Measurements from ENCODE around the gene ENPP5. TPM values are rescaled to one million over a fixed set of nuclear protein-coding genes. Genes with fewer than 3 reads are reported as not detected.
"Not testable (repeated sequence)": the region's sequence is repeated elsewhere in the genome, so short reads cannot be mapped to it uniquely, and the experiment has no call there.

The ENPP5 gene
- total RNA-seq, 1 donor from 2014 or later, result not detected

DNA sequence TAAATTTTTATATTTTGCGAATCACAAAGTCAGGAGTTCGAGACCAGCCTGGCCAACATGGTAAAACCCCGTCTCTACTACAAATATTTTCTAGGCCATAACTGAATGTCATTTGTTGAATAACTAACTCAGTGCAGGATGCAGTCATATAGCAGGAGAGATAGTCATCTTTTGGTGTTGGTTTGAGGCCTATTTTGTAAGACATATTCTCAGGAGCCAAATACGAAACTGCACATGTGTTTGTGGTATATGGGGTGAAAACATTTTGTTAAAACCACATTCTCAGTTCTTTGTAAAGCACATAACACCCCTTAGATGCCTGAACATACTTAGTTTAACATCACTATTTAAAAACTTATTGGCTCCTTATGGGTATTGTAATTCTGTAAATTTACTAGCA, 4.7 kb upstream of the ENPP5 start:
- no peak for DNase-seq (ENCODE audit: extremely low read depth, low read depth, low spot score)

DNA sequence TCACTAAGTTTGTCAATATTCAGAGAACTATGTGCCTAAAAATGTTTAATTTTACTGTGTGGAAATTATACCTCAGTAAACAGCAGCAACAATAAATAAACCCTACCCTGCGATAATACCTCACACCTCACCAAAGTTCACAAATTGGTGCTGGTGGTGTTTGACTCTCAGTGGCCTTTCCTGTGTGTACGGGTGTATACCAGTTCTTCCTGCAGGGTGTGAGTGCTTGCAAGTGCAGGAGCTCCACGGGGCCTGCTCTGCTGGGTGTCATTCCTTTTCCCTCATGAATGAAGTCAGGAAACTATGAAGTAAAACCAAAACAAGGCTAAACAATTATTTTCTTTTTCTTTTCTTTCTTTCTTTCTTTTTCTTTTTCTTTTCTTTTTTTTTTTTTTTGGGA, 4.1 kb upstream of the ENPP5 start:
- no peak for DNase-seq (ENCODE audit: extremely low read depth, low read depth, low spot score)

DNA sequence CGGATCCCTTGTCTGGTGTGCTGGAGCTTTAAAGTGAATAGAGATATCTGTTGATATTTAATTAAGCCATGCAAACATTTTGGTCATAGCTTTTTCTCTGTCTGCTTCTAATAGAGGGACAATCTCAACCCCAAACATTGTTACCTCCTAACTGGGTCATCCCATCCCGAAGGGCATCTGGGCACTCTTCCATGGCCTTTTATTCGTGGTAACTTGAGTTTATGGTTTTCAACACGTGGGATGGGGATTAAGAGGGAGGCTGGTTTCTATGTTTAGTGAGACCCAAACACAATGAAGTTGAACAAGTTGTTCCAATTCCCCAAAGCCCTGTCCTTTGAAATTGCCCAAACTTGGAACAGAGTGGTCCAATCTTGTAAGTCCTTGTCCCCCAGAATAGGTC, 1.4 kb upstream of the ENPP5 start:
- no peak for DNase-seq (ENCODE audit: extremely low read depth, low read depth, low spot score)

DNA sequence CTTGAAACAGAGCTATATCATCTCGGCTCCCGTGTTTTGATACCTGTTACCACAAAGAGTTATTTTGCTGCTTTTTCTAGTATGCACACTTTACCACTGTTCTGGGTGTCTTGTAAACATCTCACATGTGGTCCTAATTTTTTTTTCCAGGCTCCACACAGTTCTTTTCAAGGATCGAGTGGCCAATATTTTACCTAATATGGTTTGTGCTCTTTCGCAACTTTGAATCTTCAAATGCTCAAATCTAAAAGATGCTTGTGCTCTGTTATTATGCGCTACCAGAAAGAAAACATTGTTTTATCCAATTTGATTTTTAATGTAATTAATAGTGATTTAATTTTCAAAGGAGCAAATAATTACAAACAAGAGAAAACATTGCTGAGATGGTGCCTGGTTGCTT, 10.7 kb downstream of the ENPP5 start:
- DNase-seq (ENCODE audit: extremely low read depth, low read depth, low spot score), result no peak

DNA sequence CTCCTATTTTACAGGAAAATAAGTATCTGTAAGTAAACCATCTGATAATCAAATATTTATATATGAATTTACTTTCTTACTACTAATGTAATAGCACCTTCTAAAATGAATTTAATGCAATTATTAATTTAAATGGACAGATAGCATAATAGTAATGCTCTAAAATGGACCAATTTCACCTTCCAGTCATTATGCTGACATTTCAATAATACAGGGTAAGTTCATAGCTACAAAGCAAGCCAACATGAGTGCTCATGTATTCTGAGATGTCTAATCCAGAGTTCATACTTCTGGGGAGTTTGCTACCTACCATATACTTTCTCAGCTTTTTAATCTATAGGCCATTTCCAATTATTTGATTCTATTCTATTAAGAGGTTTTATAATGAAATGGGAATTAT, 11.6 kb downstream of the ENPP5 start:
- no peak for DNase-seq (ENCODE audit: extremely low read depth, low read depth, low spot score)

DNA sequence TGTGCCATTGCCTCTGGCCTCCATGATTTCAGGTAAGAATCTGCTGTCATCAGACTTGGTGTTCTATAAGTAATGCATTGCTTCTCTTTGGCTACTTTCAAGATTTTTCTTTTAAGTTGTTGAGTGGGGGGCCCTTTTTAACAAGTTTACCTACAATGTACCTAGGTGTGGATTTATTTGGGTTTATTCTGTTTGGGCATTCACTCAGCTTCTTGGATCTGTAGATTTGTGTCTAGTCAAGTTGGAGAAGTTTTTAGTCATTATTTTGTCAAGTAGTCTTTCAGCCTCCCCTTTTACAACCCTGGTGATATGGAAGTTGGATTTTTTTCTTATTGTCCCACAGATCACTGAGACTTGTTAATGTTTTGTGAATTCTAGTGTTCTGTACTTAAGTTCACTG, 14.1 kb downstream of the ENPP5 start:
- DNase-seq (ENCODE audit: extremely low read depth, low read depth, low spot score), result no peak

DNA sequence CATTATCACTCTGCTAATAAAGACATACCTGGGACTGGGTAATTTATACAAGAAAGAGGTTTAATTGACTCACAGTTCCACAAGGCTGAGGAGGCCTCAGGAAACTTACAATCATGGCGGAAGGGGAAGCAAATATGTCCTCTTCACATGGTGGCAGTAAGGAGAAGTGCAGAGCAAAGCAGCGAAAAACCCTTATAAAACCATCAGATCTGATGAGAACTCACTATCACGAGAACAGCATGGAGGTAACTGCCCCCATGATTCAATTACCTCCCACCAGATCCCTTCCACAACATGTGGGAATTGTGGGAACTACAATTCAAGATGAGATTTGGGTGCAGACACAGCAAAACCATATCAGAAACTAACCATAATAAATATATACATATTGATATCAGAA, 21.7 kb downstream of the ENPP5 start:
- DNase-seq (ENCODE audit: extremely low read depth, low read depth, low spot score), result not testable (repeated sequence)

DNA sequence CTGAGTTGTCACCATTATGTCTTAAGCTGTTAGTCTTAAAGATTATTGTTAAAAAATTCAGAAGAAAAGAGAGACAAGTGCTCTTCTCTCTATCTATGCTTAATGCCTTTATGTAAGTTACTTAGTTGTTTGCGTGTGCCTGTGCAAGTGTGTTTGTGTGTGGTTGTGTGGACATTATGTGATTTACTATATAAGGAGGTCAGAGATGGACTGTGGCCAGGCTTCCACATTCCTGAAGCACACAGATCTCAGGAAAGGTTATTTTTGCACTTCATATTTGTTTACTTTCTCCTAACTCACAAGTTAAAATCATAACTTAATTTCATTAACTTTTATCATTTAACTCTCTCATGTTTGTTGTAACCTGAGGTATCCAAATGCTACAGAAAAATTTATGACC, 26.5 kb downstream of the ENPP5 start:
- no peak for DNase-seq (ENCODE audit: extremely low read depth, low read depth, low spot score)

DNA sequence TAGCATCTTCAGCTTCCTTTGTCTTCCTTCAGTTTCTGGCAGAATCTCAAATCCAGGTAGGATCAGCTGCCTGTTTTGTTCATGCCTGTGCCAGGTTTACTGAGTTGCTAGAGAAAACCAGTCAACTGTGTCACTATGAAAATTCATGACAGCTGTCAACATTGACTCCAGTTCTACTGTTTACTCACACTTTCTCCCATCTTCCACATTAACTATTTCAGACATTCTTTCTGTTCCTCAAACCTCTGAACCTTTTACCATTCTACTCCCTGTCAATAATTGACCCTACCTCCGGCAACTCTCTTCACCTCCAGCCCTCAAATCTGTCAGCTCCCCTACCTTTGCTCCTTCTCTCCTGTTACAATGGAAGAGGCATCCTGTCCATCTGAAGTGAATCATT, 32.5 kb downstream of the ENPP5 start:
- no peak for DNase-seq (ENCODE audit: extremely low read depth, low read depth, low spot score)

DNA sequence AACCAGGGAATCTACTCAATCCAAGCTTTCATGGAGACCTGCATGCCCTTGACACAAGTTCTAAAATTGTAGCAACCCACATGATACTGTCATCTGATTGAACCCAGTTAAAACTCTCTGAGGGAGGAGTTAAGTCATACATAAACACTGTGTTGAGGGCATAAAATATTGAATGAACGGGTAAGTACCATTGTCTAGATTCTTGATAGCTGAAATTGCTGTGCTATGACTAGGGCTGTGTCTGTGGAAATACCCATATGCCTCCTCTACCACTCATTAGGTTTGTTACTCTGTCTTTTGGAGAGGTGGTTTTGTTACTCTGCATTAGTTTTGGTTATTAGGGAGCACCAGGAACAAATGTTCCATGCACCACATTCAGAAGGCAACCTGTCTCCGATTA, 33.4 kb downstream of the ENPP5 start:
- no peak for DNase-seq (ENCODE audit: extremely low read depth, low read depth, low spot score)

DNA sequence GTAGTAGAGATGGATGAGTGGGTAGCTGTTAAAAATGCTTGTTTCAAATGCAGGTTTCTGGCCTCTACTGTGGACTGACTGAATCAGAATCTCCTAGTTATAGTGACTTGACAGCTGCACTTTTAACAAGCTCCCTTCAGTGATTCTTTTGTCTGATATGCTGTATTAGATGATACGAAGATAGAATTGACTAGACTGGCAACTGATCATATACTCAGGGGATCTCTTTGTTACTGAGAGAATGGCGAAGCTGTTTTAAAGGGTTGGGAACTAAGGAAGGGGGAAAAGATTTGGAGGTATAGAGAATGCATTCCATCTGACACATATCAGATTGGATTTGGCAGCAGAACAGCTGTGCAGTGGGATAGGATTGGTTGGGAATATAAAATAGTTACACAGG, 33.9 kb downstream of the ENPP5 start:
- DNase-seq (ENCODE audit: extremely low read depth, low read depth, low spot score), result no peak

DNA sequence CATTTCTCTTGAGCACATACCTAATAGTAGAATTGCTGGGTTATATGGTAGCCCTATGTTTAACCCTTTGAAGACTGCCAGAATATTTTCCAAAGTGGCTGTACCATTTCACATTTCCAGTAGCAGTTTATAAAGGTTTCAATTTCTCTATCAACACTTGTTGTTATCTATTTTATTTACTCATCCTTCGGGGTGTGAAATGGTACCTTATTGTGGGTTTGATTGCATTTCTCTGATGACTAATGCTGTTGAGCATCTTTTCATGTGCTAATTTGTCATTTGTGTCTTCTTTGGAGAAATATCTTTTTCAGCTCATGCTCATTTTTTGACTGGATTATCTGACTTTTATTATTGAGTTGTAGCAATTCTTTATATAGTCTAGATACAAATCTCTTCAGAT, 35.6 kb downstream of the ENPP5 start:
- DNase-seq (ENCODE audit: extremely low read depth, low read depth, low spot score), result no peak

DNA sequence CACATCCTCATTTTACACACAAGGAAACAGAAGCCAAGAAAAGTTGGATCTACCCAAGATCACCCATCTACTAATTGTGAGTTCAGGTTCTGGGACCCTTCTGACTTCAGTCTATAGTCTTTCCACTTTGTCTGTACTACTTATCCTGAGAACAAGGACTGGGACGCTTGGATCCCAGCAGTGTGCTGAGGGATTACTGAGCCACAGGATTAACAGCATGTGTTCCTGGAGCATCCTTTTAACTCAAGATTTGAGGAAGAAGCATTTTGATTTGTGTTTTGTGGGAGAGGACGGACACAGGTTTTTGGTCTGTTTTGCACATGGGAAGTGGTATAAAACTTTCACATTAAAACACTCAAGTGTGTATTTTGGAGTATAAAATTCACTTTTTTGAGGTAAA, 36.6 kb downstream of the ENPP5 start:
- no peak for DNase-seq (ENCODE audit: extremely low read depth, low read depth, low spot score)

DNA sequence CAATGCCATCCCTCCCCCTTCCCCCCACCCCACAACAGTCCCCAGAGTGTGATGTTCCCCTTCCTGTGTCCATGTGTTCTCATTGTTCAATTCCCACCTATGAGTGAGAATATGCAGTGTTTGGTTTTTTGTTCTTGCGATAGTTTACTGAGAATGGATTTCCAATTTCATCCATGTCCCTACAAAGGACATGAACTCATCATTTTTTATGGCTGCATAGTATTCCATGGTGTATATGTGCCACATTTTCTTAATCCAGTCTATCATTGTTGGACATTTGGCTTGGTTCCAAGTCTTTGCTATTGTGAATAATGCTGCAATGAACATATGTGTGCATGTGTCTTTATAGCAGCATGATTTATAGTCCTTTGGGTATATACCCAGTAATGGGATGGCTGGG, 39.5 kb downstream of the ENPP5 start:
- DNase-seq (ENCODE audit: extremely low read depth, low read depth, low spot score), result not testable (repeated sequence)

DNA sequence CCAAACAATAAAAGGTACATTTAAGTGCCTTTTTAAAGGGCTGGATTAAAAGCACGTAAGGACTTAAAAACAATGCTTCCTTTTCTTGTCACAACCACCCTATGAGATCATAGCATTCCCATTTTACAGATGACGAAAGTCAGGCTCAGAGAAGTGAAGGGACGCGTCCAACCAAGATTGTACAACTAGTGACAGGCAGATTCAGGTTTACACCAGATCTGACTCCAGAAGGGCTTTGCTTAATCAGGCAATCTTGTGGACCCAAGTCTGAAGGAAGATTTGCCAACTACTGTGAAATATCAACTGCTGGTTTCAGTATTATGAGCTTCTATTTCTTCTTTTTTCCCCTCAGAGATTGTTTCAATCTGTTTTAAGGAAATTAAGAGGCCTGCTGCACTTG, 40.1 kb downstream of the ENPP5 start:
- no peak for DNase-seq (ENCODE audit: extremely low read depth, low read depth, low spot score)

DNA sequence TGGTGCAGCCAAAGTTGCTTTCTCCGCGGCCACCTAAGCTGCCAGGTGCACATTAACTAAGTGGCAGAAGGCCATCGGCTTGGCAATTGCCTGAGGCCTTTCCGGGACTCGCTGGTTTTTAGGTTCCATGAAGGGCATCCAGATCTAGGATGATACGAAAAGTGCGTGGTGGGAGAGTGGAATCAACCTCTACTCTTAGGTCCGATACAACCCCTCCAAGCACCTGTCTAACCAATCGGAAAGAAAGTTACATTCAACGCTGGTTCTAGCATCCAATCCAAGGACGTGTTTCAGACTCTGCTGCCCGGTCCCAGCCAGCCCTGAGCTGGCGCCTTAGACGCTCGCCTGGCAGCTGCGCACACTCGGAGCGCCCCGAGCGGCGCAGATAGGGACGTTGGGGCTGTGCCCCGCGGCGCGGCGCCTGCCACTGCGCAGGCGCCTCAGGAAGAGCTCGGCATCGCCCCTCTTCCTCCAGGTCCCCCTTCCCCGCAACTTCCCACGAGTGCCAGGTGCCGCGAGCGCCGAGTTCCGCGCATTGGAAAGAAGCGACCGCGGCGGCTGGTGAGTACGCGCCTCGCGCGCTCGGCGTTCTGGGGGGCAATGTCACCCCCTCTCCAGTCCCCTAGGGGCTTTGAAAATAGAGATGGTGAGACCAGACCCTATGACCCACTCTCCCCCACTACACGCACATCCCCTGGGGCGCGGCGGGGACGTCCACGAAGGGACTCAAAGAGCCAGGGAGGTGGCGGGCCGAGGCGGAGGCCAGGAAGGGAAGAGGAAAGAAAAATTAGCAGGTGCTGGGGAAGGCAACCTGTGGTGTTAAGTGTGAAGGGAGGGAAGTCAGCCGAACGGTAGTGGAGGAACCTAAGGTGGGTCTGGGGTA, 40.9 kb downstream of the ENPP5 start, which contains the start of gene ENPP4:
Gene ENPP4 (plus strand): TSS at position 361 of the 883 bp plus-strand sequence. CDS start 9,595 bp downstream, outside the sequence.
- peak; percentile 78 for DNase-seq (ENCODE audit: extremely low read depth, low read depth, low spot score)

DNA sequence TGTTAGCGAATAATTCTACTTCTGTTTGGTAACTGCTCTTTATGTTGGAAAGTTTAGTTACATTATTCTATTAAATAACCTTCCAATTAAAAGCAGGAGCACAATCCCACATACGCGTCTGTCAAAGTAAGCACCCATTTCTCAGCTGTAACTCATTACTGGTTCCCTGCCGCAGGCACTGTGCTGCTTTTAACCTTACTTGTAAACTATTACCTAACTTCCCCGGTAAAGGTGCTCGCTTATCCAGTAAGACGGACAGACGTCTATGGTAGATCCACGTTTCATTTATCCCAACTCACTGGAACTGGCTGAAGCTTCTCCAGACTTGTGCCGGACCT, 41.5 kb downstream of the ENPP5 start:
- DNase-seq (ENCODE audit: extremely low read depth, low read depth, low spot score), result no peak

DNA sequence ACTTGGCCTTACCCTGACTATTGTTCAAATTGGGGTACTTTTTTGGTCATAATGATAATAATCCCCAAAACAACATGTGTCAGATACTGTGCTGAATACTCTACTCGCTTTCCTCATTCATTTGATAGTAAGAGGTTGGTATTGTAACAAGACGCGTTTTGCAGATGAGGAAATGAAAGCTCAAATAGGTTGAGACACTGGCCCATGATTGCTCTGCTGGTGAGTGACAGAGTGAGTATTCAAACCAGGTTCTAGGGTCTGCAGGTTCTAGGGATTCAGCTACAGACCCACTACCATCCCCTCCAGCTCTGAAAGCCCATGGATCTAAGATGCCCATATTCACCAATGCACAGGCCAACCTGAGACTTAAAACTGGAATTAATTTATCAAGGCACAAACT, 42.3 kb downstream of the ENPP5 start:
- no peak for DNase-seq (ENCODE audit: extremely low read depth, low read depth, low spot score)

DNA sequence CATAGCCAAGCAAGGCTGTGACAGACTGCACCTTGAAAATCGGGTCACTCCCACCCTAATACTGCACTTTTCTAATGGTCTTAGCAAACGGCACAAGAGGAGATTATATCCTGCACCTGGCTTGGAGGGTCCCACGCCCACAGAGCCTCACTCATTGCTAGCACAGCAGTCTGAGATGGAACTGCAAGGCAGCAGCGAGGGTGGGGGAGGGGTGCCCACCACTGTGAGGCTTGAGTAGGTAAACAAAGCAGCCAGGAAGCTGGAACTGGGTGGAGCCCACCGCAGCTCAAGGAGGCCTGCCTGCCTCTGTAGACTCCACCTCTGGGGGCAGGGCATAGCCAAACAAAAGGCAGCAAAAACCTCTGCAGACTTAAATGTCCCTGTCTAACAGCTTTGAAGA, 51.1 kb downstream of the ENPP5 start:
- DNase-seq (ENCODE audit: extremely low read depth, low read depth, low spot score), result not testable (repeated sequence)

DNA sequence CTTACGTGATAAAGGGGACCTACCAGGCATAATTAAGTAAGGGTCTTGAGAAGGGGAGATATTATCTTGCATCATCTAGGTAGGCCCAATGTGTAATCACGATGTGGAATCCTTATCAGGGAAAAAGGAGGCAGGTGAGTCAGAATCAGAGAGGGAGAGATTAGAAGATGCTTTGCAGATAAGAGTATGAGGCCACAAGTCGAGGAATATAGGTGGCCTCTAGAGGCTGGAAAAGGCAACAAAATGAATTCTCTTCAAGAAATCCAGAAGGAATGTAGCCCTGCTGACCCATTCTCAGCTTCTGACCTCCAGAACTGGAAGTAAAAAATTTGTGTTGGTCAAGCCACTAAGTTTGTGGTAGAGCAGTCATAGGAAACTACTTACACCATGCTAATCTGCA, 51.9 kb downstream of the ENPP5 start:
- no peak for DNase-seq (ENCODE audit: extremely low read depth, low read depth, low spot score)

DNA sequence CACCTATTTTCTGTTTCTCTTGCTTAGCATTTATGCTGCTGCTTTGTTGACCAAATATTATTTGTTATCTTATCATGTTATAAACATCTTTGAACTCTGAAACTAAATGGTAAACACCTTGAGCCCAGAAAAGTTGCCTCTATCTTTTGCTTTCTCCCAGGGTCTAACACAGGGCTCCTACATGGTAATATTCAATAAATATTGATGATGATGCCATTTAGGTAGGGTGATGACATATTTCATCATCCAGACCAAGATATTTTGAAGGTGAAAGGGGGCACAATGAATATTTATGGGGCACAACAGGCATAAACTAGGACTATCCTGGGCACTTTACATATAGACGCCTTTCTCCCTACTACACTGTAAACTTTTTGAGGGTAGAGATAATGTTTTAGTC, 52.6 kb downstream of the ENPP5 start:
- no peak for DNase-seq (ENCODE audit: extremely low read depth, low read depth, low spot score)

DNA sequence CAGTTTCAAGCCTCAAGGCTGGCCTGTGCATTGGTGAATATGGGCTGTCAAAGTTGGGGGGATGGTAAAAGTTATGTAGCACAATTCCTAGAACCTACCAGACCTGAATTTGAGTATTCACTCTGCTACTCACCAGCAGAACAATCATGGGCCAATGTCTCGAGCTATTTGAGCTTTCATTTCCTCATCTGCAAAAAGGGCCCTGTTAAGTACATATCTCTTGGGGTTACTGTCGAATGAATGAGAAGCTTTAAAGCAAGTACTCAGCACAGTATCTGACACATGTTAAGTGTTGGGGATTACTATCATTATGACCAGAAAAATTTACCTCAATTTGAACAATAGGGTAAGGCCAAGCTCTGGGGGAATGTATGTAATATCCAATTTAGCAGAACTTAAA, 54.5 kb downstream of the ENPP5 start:
- DNase-seq (ENCODE audit: extremely low read depth, low read depth, low spot score), result no peak

DNA sequence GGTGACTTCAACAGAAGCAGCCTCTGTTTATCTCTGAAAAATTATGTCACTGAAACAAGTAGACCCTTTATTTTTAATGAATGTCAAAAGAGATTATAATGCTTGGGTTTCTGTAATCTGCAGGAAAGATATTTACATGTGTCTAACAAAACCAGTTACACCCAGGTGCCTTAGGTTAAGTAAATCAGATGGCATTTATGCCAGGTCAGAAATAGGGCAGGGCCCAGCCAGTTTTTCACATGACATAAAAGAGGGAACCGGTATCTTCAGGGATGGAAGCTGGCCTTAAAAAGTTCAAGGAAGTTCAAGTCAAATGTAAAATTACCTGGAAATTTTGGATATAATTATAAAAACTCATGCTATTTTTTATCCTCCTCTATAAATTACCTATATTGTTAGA, 55.1 kb downstream of the ENPP5 start:
- DNase-seq (ENCODE audit: extremely low read depth, low read depth, low spot score), result no peak

All from glomerular endothelial cell (primary cell).